HL-60 (cell line): ENCODE measurements around the gene PARP3.

ENCODE experiments used
- DNase-seq, 2 experiments: peaks; one replicate each; pipeline ENCODE4 v3.0.0-alpha.2; 2010 to 2020; ENCODE audit warnings: low read depth in 1 of 2, low spot score in 1 of 2
- H3K27ac ChIP-seq: fragments of 250-450 bp; sonication (Bioruptor Pico); replicated peaks from 2 replicates; pipeline ENCODE4 v1.5.1; 2020; ENCODE audit warnings: mild to moderate bottlenecking, moderate library complexity
- H3K27me3 ChIP-seq: fragments of 250-450 bp; sonication (Bioruptor Pico); 2 replicates; pipeline ENCODE4 v1.5.1; 2021; ENCODE audit warnings: mild to moderate bottlenecking, moderate library complexity; ENCODE audit not compliant: insufficient read depth, poor library complexity, severe bottlenecking
- H3K4me3 ChIP-seq: replicated peaks from 2 replicates; pipeline ENCODE4 v1.5.1; 2011; ENCODE audit warnings: mild to moderate bottlenecking, control low read depth, low read length; ENCODE audit not compliant: insufficient read depth
- CTCF ChIP-seq: IDR thresholded peaks from one replicate; pipeline ENCODE4 v1.5.1; 2011; ENCODE audit warnings: low read length, control low read depth, inconsistent platforms; ENCODE audit not compliant: insufficient read depth
- GABPA ChIP-seq: IDR thresholded peaks from 2 replicates; pipeline ENCODE4 v1.6.1; 2012; ENCODE audit warnings: low read depth
- POLR2AphosphoS5 ChIP-seq: IDR thresholded peaks from 2 replicates; pipeline ENCODE4 v1.6.1; 2012; ENCODE audit warnings: low read depth
- REST ChIP-seq: IDR thresholded peaks from 2 replicates; pipeline ENCODE4 v1.6.1; 2012; ENCODE audit warnings: low read depth; ENCODE audit not compliant: insufficient replicate concordance
- SPI1 ChIP-seq: IDR thresholded peaks from 2 replicates; pipeline ENCODE4 v1.6.1; 2012; ENCODE audit warnings: low read depth, mild to moderate bottlenecking, borderline replicate concordance

Gene PARP3

GRCh38 chr3:51997935-51998596, 55.9 kb downstream of the PARP3 start:
- no peak for DNase-seq
- Histone ChIP-seq H3K27ac (no peak overlapping the region), H3K27me3 (no peaks in the 10 kb centered on the region), H3K4me3 (no peak overlapping the region)
- TF ChIP-seq SPI1 = no peak
- TF ChIP-seq POLR2AphosphoS5 = no peak
- no peak for TF ChIP-seq GABPA
- no peak for TF ChIP-seq CTCF
- no peak for TF ChIP-seq REST
